ENCODE measurements around the gene TTLL10.

- TF ChIP-seq CTCF (conservative IDR thresholded peaks at IDR 0.05; ENCODE audit: low read depth in 2 of 2), result peak in 1 of 2 experiments; percentile 35; a peak in 2 of 4 replicates
- no peak for TF ChIP-seq POLR2AphosphoS5 (IDR thresholded peaks at IDR 0.05; ENCODE audit: low read depth)
- TF ChIP-seq EZH2 (IDR thresholded peaks at IDR 0.05; ENCODE audit: low read depth, unreplicated experiment), result no peak
- no peak for TF ChIP-seq EZH2phosphoT487 (IDR thresholded peaks at IDR 0.05; ENCODE audit: unreplicated experiment)
- TF ChIP-seq ZNF331 (CRISPR knock-in tag; IDR thresholded peaks at IDR 0.05; ENCODE audit: low read depth), result no peak
- TF ChIP-seq CREB1 (CRISPR knock-in tag; IDR thresholded peaks at IDR 0.05; ENCODE audit: low read depth), result no peak
Measured at GRCh38 chr1:1173793-1174415, at the start of gene TTLL10.

Data from GM23338 (cell line).